HG02885 (cell line): ENCODE results near the gene KLHL29.

Source experiments
- ATAC-seq: cut with Tn5 transposase; IDR thresholded peaks from one replicate; pipeline ENCODE4 v1.9.1; 2021; ENCODE audit warnings: mild to moderate bottlenecking; ENCODE audit not compliant: unreplicated experiment, poor library complexity

The KLHL29 gene

DNA sequence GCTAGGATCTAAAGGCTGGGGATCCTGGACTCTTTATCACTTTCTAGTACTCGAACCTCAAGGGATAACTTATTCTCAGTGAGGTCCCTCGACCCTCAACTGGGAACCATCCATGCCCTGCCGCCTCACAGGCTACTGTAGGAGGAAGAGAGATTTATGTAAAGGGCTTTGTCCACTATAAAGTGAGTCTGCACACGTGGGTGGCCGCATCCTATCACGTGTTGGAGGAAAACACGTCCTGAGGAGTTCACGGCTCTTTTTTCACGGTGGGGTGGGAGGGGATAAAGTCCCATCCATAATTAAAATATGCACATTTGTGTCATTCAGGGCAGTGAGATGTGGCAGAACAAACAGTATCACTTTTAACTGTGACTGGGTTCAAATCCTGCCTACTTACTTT, 176.6 kb downstream of the KLHL29 start:
- ATAC-seq: no peak

GRCh38 chr2:23562143-23562542, 177.2 kb downstream of the KLHL29 start:
- no peak for ATAC-seq

DNA sequence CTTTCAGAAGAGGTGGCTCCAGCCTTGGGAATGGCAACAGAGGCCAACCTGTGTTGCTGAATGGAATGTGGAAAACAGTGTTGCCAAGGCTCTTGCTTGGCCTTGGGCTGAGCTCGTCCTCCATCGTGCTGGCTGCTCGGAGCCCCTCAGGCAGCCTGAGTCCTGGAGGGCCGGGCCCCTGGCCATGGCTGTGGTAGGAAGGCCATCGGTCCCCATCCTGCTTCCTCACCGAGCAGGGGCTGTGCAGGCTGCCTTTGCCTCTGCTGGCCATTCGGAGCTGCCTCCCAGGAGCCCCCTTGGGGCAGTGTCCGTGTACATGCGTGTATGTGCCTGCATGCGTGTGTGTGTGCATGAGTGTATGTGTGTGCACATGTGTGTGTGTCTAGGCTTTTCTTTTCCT, 178.2 kb downstream of the KLHL29 start:
- no peak for ATAC-seq

- no peak for ATAC-seq
Measured at GRCh38 chr2:23563673-23564614, 179.0 kb downstream of the KLHL29 start.

- ATAC-seq: no peak
Measured at GRCh38 chr2:23564615-23564960, 179.6 kb downstream of the KLHL29 start.

DNA sequence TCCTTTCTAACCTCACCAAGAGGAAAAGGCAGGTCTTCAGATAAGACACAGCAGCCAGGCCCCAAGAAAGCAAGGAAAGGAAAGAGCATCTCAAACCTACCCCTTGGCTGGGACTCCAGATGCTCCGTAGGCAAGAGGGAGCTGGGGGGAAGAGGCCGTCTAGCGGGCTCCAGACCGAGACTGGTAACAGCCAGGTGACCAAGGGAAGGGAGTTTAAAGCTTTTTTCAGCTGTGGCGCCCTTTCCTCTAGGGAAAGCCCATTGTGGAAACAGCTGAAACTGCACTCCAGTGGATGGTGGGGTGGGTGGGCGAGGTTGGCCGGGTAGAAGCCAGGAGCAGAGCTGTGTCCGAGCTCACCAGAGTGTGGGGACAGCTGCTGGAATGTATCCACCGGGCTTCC, 180.4 kb downstream of the KLHL29 start:
- no peak for ATAC-seq

- no peak for ATAC-seq
Measured at GRCh38 chr2:23565814-23566213, 180.8 kb downstream of the KLHL29 start.

DNA sequence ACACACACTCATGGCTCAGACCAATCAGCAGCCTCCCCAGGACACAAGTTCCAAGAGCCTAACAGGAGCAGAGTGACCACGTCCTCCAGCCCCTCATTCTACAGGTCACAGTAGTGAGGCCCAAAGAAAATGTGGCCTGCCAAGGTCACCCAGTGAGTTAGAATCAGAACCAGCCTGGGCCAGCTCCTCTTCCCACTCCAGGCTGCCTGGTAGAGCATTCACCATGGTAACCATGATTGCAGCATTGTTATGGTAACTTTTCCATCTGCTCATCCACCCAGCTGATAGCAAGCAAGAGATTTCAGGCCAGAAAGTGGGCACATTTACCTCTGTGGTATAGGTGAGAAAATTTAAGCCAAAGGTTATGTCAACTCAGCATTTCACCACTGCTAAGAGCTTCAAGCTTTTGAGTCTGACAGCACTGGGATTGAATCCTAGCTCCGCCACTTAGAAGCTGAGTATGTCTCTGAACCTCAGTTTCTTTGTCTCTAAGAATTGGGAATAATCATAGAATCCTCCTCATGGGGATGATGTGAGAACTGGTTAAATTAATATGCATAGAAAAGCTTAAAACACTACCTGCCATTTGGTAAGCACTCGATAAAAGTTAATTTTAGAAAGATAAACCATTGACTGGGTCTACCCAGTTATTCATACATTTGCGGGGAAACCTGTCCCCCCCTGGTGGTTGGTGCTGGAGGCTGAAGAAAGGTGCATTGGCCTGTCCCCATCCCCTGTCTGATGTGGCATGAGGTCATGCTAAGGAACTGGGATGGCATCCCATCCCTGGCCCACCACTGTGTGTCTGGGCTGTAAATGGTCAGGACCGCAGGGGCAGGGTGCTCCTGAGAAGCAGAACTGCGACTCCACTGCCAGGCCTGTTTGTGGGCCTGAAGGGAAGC, 181.5 kb downstream of the KLHL29 start:
- no peak for ATAC-seq

DNA sequence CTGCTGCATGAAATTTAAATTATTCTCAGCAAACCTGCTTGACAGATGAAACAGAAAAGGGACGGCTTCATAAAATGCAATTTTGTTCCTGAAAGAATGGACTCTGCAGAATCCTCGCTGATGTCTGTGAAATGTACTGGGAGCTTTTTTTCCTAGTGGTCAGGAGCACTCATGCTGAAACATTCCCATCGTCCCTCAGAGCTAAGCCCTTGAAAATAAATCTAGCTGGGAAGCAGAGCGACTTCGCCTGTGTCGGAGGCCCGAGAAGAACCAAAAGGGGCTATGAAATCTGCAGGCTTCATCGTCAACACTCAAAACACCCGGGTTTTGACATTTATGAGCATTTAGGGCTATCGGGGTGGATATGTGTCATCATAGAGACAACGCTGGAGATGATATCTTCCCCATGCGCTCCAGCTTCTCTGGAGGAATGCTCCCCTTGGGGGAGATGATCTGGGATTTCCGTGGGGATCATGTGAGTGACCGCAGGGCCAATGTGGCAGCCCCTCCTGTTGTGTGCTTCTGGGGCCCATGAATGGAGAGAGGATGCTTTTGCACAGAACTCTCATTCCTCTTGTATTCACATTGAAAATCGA, 182.3 kb downstream of the KLHL29 start:
- ATAC-seq: no peak

GRCh38 chr2:23568211-23568610, 183.2 kb downstream of the KLHL29 start:
- ATAC-seq: no peak

DNA sequence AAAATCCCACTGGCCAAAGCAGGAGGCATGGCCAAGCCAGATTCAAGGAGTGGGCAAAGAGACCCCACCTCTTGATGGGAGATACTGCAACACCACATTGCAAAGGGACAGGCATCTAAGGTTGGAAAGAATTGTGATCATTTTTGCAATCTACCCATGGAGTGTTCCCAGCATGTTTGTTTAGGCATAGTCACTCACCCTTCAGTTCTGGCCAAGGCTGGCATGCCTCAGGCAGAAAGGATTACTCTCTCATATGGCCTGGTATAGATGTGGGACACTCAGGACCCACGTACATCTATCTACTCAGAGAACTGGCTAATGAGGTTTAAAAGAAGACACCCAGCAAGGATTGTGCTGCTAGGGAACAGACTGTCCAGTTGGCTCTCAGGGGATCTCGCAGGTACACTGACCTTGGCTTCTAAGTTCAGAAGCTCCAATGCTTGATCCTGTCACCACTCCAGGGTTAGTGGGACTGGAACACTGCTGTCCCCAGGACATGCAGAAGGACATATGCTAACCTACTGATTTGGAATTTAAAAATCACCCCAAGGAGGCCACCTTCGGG, 183.7 kb downstream of the KLHL29 start:
- ATAC-seq: no peak

DNA sequence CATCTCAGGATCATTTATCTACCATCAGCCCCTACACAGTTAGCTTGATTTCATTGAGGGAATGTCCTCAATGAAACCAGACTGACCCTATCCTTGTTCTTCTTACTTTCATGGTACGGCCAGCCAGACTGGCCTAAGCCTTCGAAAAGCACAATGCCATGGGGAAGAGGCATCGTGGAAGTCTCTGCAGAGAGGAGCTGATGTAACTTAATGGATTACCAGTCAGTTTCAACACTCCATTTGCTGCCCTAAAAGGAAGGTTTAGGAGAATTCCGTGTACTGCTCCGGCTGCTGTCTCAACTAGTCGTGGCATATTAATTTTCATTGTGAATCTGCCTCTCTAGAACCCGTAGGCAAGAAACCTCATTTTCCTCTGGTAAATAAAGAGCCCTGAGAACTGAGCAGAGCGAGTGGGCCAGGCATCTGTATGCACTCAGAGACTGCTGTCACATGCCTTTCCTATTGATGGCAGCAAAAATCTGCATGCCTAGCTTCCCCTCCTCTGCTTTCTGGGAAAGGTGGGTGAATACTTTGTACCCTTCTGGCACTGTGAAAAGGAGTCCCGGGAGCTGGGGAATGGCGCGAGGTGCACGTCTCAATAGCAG, 184.9 kb downstream of the KLHL29 start:
- ATAC-seq: no peak

DNA sequence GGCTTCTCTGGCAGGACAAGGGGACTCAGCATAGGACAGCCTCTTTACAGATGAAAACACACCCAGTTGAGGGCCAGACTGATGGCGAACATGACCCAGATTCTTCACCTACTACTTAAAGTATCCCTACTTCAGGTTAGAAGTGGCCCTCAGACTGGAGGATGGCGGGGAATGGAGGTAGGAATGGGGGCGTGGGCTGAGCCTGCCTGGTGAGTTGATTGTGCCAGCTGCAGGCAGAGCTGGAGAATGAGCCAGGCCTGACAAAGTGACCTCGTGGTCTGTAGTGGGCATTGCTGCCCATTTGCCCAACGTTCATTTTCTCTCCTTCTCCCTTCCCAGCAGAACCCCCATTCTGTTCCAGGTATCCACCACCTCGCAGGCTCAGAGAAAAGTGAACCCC, 186.1 kb downstream of the KLHL29 start:
- no peak for ATAC-seq

DNA sequence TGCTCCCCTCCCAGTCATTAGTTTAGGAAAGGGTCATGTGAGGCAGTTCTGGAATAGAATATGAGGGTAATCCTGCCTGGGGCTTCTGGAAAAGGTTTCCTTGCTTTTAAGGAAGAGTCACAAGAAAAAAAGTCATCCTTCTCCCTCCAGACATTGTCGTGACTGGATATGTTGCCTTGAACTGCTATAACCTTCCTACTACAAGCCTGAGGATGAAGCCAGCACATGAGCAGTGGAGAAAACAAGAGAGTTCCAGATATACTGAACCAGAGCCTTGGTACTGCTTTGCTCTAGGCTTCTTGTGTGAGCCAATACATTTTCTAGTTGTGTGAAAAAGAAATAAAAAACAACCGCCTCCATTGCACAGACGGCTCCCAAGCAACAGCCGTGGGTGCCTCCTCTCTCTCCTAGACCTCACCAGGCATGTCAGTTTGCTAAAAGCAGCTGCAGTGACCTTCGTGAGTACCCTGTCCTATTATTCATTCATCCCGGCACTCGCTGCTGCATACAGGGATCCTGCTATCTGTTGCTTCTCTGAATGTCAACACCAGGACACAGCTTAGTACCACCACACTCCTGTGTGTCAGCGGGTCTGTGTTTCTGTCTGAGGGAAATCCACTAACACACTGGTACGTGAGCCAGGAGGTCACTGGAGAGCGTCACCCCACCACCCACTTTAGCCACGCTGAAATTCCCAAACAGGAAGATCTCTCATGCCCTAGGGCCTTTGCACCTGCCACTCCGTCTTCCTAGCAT, 186.7 kb downstream of the KLHL29 start:
- ATAC-seq: no peak

GRCh38 chr2:23574919-23575654, 190.1 kb downstream of the KLHL29 start:
- no peak for ATAC-seq

- no peak for ATAC-seq
Measured at GRCh38 chr2:23578964-23579671, 194.1 kb downstream of the KLHL29 start.

- no peak for ATAC-seq
Measured at GRCh38 chr2:23579674-23580073, 194.7 kb downstream of the KLHL29 start.

DNA sequence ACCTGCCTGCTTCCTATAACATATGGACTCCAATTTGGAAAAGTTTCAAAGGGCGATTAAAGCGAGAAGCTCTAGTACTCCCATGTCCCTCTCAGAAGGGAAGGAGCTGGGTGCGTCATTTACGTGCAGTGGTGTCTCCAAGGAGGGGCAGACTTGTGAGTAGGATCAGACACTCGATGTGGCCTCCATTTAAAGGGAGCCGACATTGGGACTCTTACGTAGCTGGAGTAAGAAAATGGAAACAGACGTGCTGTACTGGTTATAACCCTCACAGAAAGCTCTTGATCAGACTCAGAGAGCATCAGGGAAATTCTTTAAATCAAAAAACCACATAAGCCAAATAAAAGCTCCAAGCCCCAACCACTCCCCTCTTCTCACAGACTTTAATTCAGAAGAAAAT, 198.5 kb downstream of the KLHL29 start:
- no peak for ATAC-seq
